ENCODE data around the gene BYSL.

Gene BYSL

GRCh38 chr6:41877051-41877680 is 44.1 kb upstream of the BYSL start:
- no peaks in the 10 kb centered on the region for H3K4me1 ChIP-seq (ENCODE audit: low read length)
- no peaks in the 10 kb centered on the region for H3K27me3 ChIP-seq (ENCODE audit: low read depth, low read length)
- H3K4me2 ChIP-seq (ENCODE audit: low read length) = no peak overlapping the region
- H3K4me3 ChIP-seq (ENCODE audit: low read length) = no peak overlapping the region
- H3K27ac ChIP-seq (ENCODE audit: low read length) = no peak overlapping the region
- no peak overlapping the region for H3K9ac ChIP-seq (ENCODE audit: low read length)
- no peak overlapping the region for H2AFZ ChIP-seq (ENCODE audit: low read depth, low read length)
- H3K36me3 ChIP-seq (replicated peaks; ENCODE audit: low read depth, low read length) = no peaks in the 10 kb centered on the region
- no peaks in the 10 kb centered on the region for H3K79me2 ChIP-seq (ENCODE audit: low read length)
- no peaks in the 10 kb centered on the region for H3K9me3 ChIP-seq (ENCODE audit: insufficient read depth, low read length)
- H4K20me1 ChIP-seq (ENCODE audit: insufficient read depth, low read length) = no peaks in the 10 kb centered on the region
- TF ChIP-seq EZH2phosphoT487 (IDR thresholded peaks at IDR 0.05; ENCODE audit: low read depth) = no peak

GRCh38 chr6:41878246-41878645 is 43.1 kb upstream of the BYSL start:
- no peak overlapping the region for H3K4me3 ChIP-seq (ENCODE audit: low read length)
- no peak overlapping the region for H3K9ac ChIP-seq (ENCODE audit: low read length)
- H2AFZ ChIP-seq (ENCODE audit: low read depth, low read length) = no peak overlapping the region
- H3K36me3 ChIP-seq (replicated peaks; ENCODE audit: low read depth, low read length) = no peaks in the 10 kb centered on the region
- H3K4me2 ChIP-seq (ENCODE audit: low read length) = no peak overlapping the region
- no peaks in the 10 kb centered on the region for H3K27me3 ChIP-seq (ENCODE audit: low read depth, low read length)
- no peaks in the 10 kb centered on the region for H3K4me1 ChIP-seq (ENCODE audit: low read length)
- H3K27ac ChIP-seq (ENCODE audit: low read length) = no peak overlapping the region
- H4K20me1 ChIP-seq (ENCODE audit: insufficient read depth, low read length) = no peaks in the 10 kb centered on the region
- TF ChIP-seq CTCF (IDR thresholded peaks at IDR 0.05; ENCODE audit: low read depth, low read length) (no peak), EZH2phosphoT487 (IDR thresholded peaks at IDR 0.05; ENCODE audit: low read depth) (no peak)
- no peaks in the 10 kb centered on the region for H3K79me2 ChIP-seq (ENCODE audit: low read length)
- H3K9me3 ChIP-seq (ENCODE audit: insufficient read depth, low read length) = no peaks in the 10 kb centered on the region

- no peak for TF ChIP-seq CTCF (IDR thresholded peaks at IDR 0.05; ENCODE audit: low read depth, low read length)
- no peak for TF ChIP-seq EZH2phosphoT487 (IDR thresholded peaks at IDR 0.05; ENCODE audit: low read depth)
- H3K4me3 ChIP-seq (ENCODE audit: low read length) = no peak overlapping the region
- no peaks in the 10 kb centered on the region for H3K27me3 ChIP-seq (ENCODE audit: low read depth, low read length)
- no peak overlapping the region for H3K9ac ChIP-seq (ENCODE audit: low read length)
- no peaks in the 10 kb centered on the region for H3K9me3 ChIP-seq (ENCODE audit: insufficient read depth, low read length)
- H3K36me3 ChIP-seq (replicated peaks; ENCODE audit: low read depth, low read length) = no peaks in the 10 kb centered on the region
- no peak overlapping the region for H2AFZ ChIP-seq (ENCODE audit: low read depth, low read length)
- no peaks in the 10 kb centered on the region for H3K4me1 ChIP-seq (ENCODE audit: low read length)
- no peaks in the 10 kb centered on the region for H4K20me1 ChIP-seq (ENCODE audit: insufficient read depth, low read length)
- no peak overlapping the region for H3K4me2 ChIP-seq (ENCODE audit: low read length)
- no peaks in the 10 kb centered on the region for H3K79me2 ChIP-seq (ENCODE audit: low read length)
- H3K27ac ChIP-seq (ENCODE audit: low read length) = no peak overlapping the region
Measured at GRCh38 chr6:41878961-41879405, 42.3 kb upstream of the BYSL start.

GRCh38 chr6:41881506-41881905 is 39.8 kb upstream of the BYSL start:
- Histone ChIP-seq H3K9me3 (ENCODE audit: insufficient read depth, low read length) (no peaks in the 10 kb centered on the region), H3K4me2 (ENCODE audit: low read length) (no peak overlapping the region), H3K9ac (ENCODE audit: low read length) (no peak overlapping the region), H3K79me2 (ENCODE audit: low read length) (no peaks in the 10 kb centered on the region), H3K27ac (ENCODE audit: low read length) (no peak overlapping the region), H3K4me1 (ENCODE audit: low read length) (no peaks in the 10 kb centered on the region), H2AFZ (ENCODE audit: low read depth, low read length) (no peak overlapping the region), H4K20me1 (ENCODE audit: insufficient read depth, low read length) (no peaks in the 10 kb centered on the region), H3K36me3 (replicated peaks; ENCODE audit: low read depth, low read length) (peaks cover 3% of the 10 kb centered on the region), H3K4me3 (ENCODE audit: low read length) (no peak overlapping the region), H3K27me3 (ENCODE audit: low read depth, low read length) (no peaks in the 10 kb centered on the region)
- TF ChIP-seq EZH2phosphoT487 (IDR thresholded peaks at IDR 0.05; ENCODE audit: low read depth) = no peak

GRCh38 chr6:41884957-41885356 is 36.3 kb upstream of the BYSL start:
- no peaks in the 10 kb centered on the region for H3K79me2 ChIP-seq (ENCODE audit: low read length)
- no peak overlapping the region for H3K27ac ChIP-seq (ENCODE audit: low read length)
- H3K4me3 ChIP-seq (ENCODE audit: low read length) = no peak overlapping the region
- no peak overlapping the region for H3K4me2 ChIP-seq (ENCODE audit: low read length)
- no peaks in the 10 kb centered on the region for H3K4me1 ChIP-seq (ENCODE audit: low read length)
- H4K20me1 ChIP-seq (ENCODE audit: insufficient read depth, low read length) = no peaks in the 10 kb centered on the region
- TF ChIP-seq CTCF (IDR thresholded peaks at IDR 0.05; ENCODE audit: low read depth, low read length) = no peak
- TF ChIP-seq EZH2phosphoT487 (IDR thresholded peaks at IDR 0.05; ENCODE audit: low read depth) = no peak
- no peaks in the 10 kb centered on the region for H3K9me3 ChIP-seq (ENCODE audit: insufficient read depth, low read length)
- no peak overlapping the region for H3K9ac ChIP-seq (ENCODE audit: low read length)
- H3K27me3 ChIP-seq (ENCODE audit: low read depth, low read length) = no peaks in the 10 kb centered on the region
- H3K36me3 ChIP-seq (replicated peaks; ENCODE audit: low read depth, low read length) = peaks cover 3% of the 10 kb centered on the region
- no peak overlapping the region for H2AFZ ChIP-seq (ENCODE audit: low read depth, low read length)
